GM12865 (cell line): Measurements from ENCODE around the gene PLA2G4A.

Experiments used
- DNase-seq: peaks from one replicate; pipeline ENCODE4 v3.0.0; 2010; ENCODE audit warnings: low read depth
- H3K4me3 ChIP-seq: 2 replicates; pipeline ENCODE4 v1.5.1; 2011; ENCODE audit warnings: mild to moderate bottlenecking, low read depth, low read length, control low read depth
- CTCF ChIP-seq: IDR thresholded peaks from 2 replicates; pipeline ENCODE4 v1.5.1; 2011; ENCODE audit warnings: low read length, control low read depth, low read depth, inconsistent platforms; ENCODE audit not compliant: insufficient read depth; ENCODE audit errors: missing control alignments

Gene PLA2G4A

DNA sequence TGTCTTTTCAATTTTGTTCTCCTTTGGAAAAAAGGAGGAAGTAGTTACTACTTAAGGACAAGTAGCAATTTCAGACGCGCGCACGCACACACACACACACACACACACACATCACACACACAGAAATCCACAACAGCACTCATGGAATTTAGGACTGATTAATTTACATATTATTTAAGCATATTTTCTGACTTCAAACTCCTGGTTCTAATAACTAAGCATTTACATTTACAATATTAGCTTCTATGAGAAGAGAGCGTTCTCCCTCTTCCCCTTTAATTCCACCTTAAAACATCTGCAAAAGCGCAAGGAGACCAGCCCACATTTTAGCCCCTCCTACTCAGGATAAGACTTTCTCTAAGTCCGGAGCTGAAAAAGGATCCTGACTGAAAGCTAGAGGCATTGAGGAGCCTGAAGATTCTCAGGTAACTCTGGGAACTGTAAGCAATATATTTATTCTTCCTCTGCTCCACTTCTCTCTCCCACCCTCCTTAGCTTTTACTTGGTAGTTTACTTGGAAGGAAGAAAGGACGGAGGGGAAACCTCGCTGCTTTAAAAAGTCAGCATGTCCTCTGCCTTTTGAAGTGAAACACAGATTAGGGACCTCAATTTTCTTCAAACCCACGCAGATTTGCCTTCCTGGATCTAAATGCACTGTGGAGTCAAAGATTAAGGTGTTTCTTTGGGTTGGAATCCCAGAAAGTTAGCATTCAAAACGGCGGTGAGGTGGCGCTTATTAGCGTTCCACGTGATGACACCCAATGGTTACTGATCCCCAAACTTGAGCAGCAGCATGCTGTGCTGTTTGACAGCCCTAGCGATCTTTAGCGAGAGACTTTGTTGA is at the start of gene PLA2G4A:
Gene PLA2G4A, plus strand, starts transcription at position 339 of the 844 bp plus-strand sequence. CDS start 25,406 bp downstream, outside the sequence.
- peak within 1 kb of the TSS; percentile 97 for H3K4me3 ChIP-seq
- no peak for TF ChIP-seq CTCF
- DNase-seq = peak; percentile 80

GRCh38 chr1:186780076-186780475 is 48.7 kb upstream of the PLA2G4A start:
- DNase-seq = no peak
- no peak overlapping the region for H3K4me3 ChIP-seq
- no peak for TF ChIP-seq CTCF

- H3K4me3 ChIP-seq = no peak overlapping the region
- TF ChIP-seq CTCF = no peak
- DNase-seq = no peak
These were observed 47.0 kb upstream of the PLA2G4A start for GRCh38 chr1:186781730-186782129.

DNA sequence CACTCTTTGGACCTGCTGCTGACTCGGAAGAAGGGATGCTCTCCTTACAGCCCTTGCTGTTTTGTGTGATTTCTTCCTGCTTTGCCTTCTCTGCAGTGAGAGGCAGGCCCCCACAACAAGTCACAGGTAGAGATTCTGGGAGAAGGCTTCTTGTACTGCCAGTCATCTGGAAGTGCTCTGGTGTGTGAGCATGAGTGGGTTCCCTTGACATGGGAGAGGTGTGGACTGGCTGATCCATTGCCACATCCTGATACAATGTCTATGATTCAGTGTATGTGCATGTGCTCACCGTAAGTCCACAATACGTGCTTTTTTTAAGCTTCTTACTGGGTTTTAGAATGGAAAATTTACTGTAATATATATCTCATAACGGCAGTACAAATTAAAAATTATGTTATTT is 46.0 kb upstream of the PLA2G4A start:
- no peak for TF ChIP-seq CTCF
- no peak overlapping the region for H3K4me3 ChIP-seq
- DNase-seq = no peak

DNA sequence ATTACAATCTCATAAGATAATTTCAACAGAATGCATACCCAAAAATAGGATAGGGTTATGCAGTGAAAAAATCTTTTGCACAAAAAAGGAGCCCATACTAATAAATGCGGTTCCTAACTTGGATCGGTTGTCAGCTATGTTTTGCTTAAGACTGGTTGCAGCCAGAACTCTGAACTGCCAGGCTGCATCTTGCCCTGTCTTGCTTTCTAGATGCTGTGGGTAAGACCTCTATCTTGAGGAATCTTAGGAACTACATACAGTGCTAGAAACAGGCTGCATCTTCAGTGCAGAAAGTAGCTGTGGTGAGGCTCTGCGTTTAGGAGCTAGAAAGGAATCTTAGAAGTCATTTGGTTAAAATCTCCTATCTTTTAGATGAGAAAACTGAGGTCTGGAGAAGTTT is 45.6 kb upstream of the PLA2G4A start:
- H3K4me3 ChIP-seq = no peak overlapping the region
- no peak for TF ChIP-seq CTCF

GRCh38 chr1:186785503-186785902 is 43.2 kb upstream of the PLA2G4A start:
- DNase-seq = no peak
- H3K4me3 ChIP-seq = no peak overlapping the region
- no peak for TF ChIP-seq CTCF

More for the DNA sequence above, 45.6 kb upstream of the PLA2G4A start:
- no peak for DNase-seq

DNA sequence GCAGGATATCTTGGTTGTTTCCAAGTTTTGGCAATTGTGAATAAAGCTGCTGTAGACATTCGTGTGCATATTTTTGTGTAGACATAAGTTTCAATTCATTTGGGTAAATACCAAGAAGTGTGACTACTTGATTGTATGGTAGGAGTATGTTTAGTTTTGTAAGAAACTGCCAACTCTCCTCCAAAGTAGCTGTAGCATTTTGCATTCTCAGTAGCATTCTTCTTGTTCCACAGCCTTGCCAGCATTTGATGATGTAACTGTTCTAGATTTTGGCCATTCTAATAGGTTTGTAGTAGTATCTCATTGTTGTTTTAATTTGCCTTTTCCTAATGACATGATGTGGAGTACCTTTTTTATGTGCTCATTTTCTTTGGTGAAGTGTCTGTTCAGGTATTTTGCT is 38.6 kb upstream of the PLA2G4A start:
- no peak for DNase-seq
- H3K4me3 ChIP-seq = no peak overlapping the region
- TF ChIP-seq CTCF = no peak
